Heart left ventricle (tissue), 13 donors: ENCODE results near the gene GRAMD1C.

ENCODE experiments used
- CTCF ChIP-seq, 12 donors: fragments of 200-600 bp; sonication (generic) in 4 of 12; IDR thresholded peaks; one replicate each; pipeline versions ENCODE4 v1.5.0 to v1.8.0; 2018 to 2022; ENCODE audit warnings: antibody characterized with exemption in 12 of 12, mild to moderate bottlenecking in 5 of 12
- POLR2A ChIP-seq, 2 donors: fragments of 450-650 bp; IDR thresholded peaks; one replicate each; pipeline ENCODE4 v1.6.1; 2017; ENCODE audit warnings: antibody characterized with exemption in 2 of 2, mild to moderate bottlenecking in 2 of 2, moderate library complexity in 2 of 2
- donor health status: ischemic (EF 13 %, LVEDD 7.1; RV severe dilation, severe dysfunction).
- donor health status: DM: no; HTN: yes; CAD: no.
- donor health status: DM: no; HTN: no; CAD: no.
- donor health status: ischemic (EF 25% LVEDD 6.9; RV normal size, moderate dysfunction).
- donor health status: ischemic (EF 25% LVEDD 5.7; RV mildly dilated, moderate dysfunction).
- donor health status: ischemic (EF 35%, LVEDD 5.7; RV mildly dilated, moderate dysfunction).
- donor health status: nonischemic (EF 11% LVEDD 7.7; RV severe dilation, severe dysfunction).
- donor health status: DM: yes; HTN: yes; CAD: no.
- donor health status: PGD.
- donor health status: ischemic (EF 29% LVEDD 5.4; RV normal size, mild dysfunction).
- donor health status: nonischemic (EF 23%, LVEDD 6.1; RV moderate dilation, normal function).

- TF ChIP-seq CTCF (IDR thresholded peaks at IDR 0.05) (no peak), POLR2A (IDR thresholded peaks at IDR 0.05) (no peak)
Measured at GRCh38 chr3:113983544-113983943, 145.0 kb downstream of the GRAMD1C start.
